ENCODE data around the gene HOXB5.

The HOXB5 gene

DNA sequence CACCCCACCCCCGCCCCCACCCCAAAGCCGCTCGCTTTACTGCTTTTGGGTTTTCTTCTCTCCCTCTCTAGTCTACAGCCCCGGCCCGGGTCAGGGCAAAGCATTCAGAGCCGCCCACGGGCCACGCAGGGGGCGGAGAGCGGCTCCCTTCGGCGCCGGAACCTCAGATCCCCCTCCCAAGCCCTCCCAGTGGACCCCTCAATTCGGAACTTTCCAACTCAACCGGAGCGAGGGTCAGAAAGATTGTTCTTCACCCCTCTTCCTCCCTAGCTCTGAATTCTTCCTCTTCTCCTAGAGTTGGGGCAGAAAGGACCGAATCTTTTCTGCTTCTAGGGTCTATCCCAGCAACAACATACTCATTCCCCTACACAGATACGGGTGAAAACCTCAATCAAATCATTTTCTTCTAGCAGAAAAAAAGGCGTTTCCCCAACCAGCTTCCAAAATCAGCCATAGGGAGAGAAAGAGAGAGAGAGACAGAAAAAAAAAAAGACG, 49.7 kb downstream of the HOXB5 start:
- DNase-seq, result no peak
- Histone ChIP-seq H3K4me3 (ENCODE audit: low read depth, low read length) (no peak overlapping the region), H3K36me3 (no peaks in the 10 kb centered on the region), H3K27me3 (peaks cover 92% of the 10 kb centered on the region), H3K9me3 (no peaks in the 10 kb centered on the region), H3K4me1 (no peaks in the 10 kb centered on the region)
- no peak for TF ChIP-seq CTCF (IDR thresholded peaks at IDR 0.05; ENCODE audit: low read depth, low read length)

- Histone ChIP-seq H3K9me3 (no peaks in the 10 kb centered on the region), H3K4me3 (ENCODE audit: low read depth, low read length) (no peak overlapping the region), H3K36me3 (no peaks in the 10 kb centered on the region), H3K4me1 (no peaks in the 10 kb centered on the region), H3K27me3 (peaks cover 90% of the 10 kb centered on the region)
- no peak for DNase-seq
- no peak for TF ChIP-seq CTCF (IDR thresholded peaks at IDR 0.05; ENCODE audit: low read depth, low read length)
Measured at GRCh38 chr17:48543107-48543853, 50.3 kb downstream of the HOXB5 start.

- Histone ChIP-seq H3K4me1 (no peaks in the 10 kb centered on the region), H3K36me3 (no peaks in the 10 kb centered on the region), H3K9me3 (no peaks in the 10 kb centered on the region), H3K4me3 (ENCODE audit: low read depth, low read length) (no peak overlapping the region), H3K27me3 (peaks cover 93% of the 10 kb centered on the region)
- TF ChIP-seq CTCF (IDR thresholded peaks at IDR 0.05; ENCODE audit: low read depth, low read length), result no peak
- DNase-seq, result no peak
Measured at GRCh38 chr17:48542698-48543106, 50.9 kb downstream of the HOXB5 start.

GRCh38 chr17:48542114-48542656, 51.4 kb downstream of the HOXB5 start:
- H3K9me3 ChIP-seq, result no peaks in the 10 kb centered on the region
- no peaks in the 10 kb centered on the region for H3K4me1 ChIP-seq
- H3K27me3 ChIP-seq, result peaks cover 93% of the 10 kb centered on the region
- DNase-seq, result no peak
- TF ChIP-seq CTCF (IDR thresholded peaks at IDR 0.05; ENCODE audit: low read depth, low read length), result no peak
- H3K36me3 ChIP-seq, result no peaks in the 10 kb centered on the region
- H3K4me3 ChIP-seq (ENCODE audit: low read depth, low read length), result no peak overlapping the region

DNA sequence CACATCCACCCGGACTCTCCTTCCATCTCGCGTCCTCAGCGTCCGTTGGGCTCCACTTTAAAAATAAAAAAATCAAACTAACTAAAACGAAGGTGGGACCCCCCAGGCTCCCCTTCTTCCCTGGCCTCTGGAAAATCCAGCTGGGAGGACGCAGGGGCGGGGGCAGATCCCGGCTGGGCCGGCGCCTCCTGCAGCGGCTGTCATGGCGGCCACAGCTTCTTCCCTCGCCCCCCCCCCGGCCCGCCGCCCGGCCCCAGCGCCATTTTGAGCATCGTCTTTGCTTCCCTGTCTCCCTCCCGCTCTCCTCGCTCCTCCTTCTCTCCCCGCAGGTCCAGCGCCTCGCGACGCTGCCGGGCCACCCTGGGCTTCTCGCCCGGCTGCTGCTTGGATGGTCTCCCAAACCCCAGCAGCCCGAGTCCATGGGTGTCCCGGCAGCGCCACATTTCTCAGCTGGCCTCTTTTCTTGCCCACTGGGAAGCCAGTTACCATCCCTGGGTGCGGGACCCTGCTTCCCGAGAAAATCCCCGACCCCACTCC, 51.9 kb downstream of the HOXB5 start:
- Histone ChIP-seq H3K36me3 (no peaks in the 10 kb centered on the region), H3K4me1 (no peaks in the 10 kb centered on the region), H3K9me3 (no peaks in the 10 kb centered on the region), H3K4me3 (ENCODE audit: low read depth, low read length) (no peak overlapping the region), H3K27me3 (peaks cover 91% of the 10 kb centered on the region)
- no peak for DNase-seq
- no peak for TF ChIP-seq CTCF (IDR thresholded peaks at IDR 0.05; ENCODE audit: low read depth, low read length)

All from BE2C (cell line).